Activated T-cell treated with anti-CD3 and anti-CD28 coated beads, Interleukin-2, amount 50 U/mL, for 72 hours (primary cell): ENCODE results near the gene SELENOO. TPM values are rescaled to one million over a fixed set of nuclear protein-coding genes. Genes with fewer than 3 reads are reported as not detected.

Source experiments
- ATAC-seq, 2 donors: fragments of 150-1000 bp; cut with Tn5 transposase; replicated peaks in 1 of 2; 2 replicates each; pipeline ENCODE4 v1.10.0; 2021; ENCODE audit warnings: moderate library complexity in 2 of 2, mild to moderate bottlenecking in 1 of 2
- DNase-seq, 2 donors: peaks; one replicate each; pipeline ENCODE4 v3.0.0; 2021 to 2022; ENCODE audit warnings: mixed read lengths in 1 of 2
- H3K27ac Mint-ChIP-seq: one replicate; pipeline ENCODE4 v1.8.0; 2022; ENCODE audit warnings: mild to moderate bottlenecking, moderate library complexity, mixed read lengths
- H3K27me3 Mint-ChIP-seq: one replicate; pipeline ENCODE4 v1.8.0; 2022; ENCODE audit warnings: low read depth, mixed read lengths
- H3K36me3 Mint-ChIP-seq, 2 donors: one replicate each; pipeline ENCODE4 v1.8.0; 2022; ENCODE audit warnings: mixed read lengths in 2 of 2, mild to moderate bottlenecking in 1 of 2; ENCODE audit not compliant: insufficient read depth in 2 of 2
- H3K4me1 Mint-ChIP-seq: one replicate; pipeline ENCODE4 v1.8.0; 2022; ENCODE audit warnings: low read depth, mixed read lengths
- H3K4me3 Mint-ChIP-seq, 2 donors: one replicate each; pipeline ENCODE4 v1.8.0; 2022; ENCODE audit warnings: mild to moderate bottlenecking in 2 of 2, mixed read lengths in 2 of 2, moderate library complexity in 2 of 2
- H3K9me3 Mint-ChIP-seq, 2 donors: one replicate each; pipeline ENCODE4 v1.8.0; 2022; ENCODE audit warnings: mixed read lengths in 2 of 2
- total RNA-seq, 2 donors: library from RNA; stranded (reverse); gene quantifications; one replicate each; pipeline ENCODE4 v1.2.3, GENCODE V29; 2022

The SELENOO gene
- total RNA-seq, 2 donors from 2014 or later = 17.6 to 19.4 TPM

GRCh38 chr22:50176850-50177536, 23.8 kb upstream of the SELENOO start:
- Mint-ChIP-seq H3K27me3 (peaks cover 11% of the 10 kb centered on the region), H3K27ac (no peak overlapping the region), H3K36me3 (no peaks in the 10 kb centered on the region), H3K4me1 (no peaks in the 10 kb centered on the region), H3K4me3 (no peak overlapping the region), H3K9me3 (no peaks in the 10 kb centered on the region)
- DNase-seq = no peak
- ATAC-seq = no peak

GRCh38 chr22:50177537-50178470, 23.0 kb upstream of the SELENOO start:
- no peak overlapping the region for H3K27ac Mint-ChIP-seq
- H3K9me3 Mint-ChIP-seq = no peaks in the 10 kb centered on the region
- H3K27me3 Mint-ChIP-seq = peaks cover 3% of the 10 kb centered on the region
- H3K36me3 Mint-ChIP-seq = no peaks in the 10 kb centered on the region
- H3K4me1 Mint-ChIP-seq = no peaks in the 10 kb centered on the region
- no peak overlapping the region for H3K4me3 Mint-ChIP-seq
- DNase-seq (no peak), ATAC-seq (no peak)

- H3K27me3 Mint-ChIP-seq = no peaks in the 10 kb centered on the region
- no peak for DNase-seq
- no peaks in the 10 kb centered on the region for H3K36me3 Mint-ChIP-seq
- H3K4me1 Mint-ChIP-seq = no peaks in the 10 kb centered on the region
- no peak overlapping the region for H3K27ac Mint-ChIP-seq
- no peak for ATAC-seq
- H3K4me3 Mint-ChIP-seq = no peak overlapping the region
- H3K9me3 Mint-ChIP-seq = no peaks in the 10 kb centered on the region
Measured at GRCh38 chr22:50178471-50178864, 22.3 kb upstream of the SELENOO start.

- H3K9me3 Mint-ChIP-seq = no peaks in the 10 kb centered on the region
- H3K27me3 Mint-ChIP-seq = no peaks in the 10 kb centered on the region
- no peak for DNase-seq
- H3K4me1 Mint-ChIP-seq = peaks cover 4% of the 10 kb centered on the region
- H3K36me3 Mint-ChIP-seq = no peaks in the 10 kb centered on the region
- ATAC-seq = no peak
- H3K4me3 Mint-ChIP-seq = no peak overlapping the region
- no peak overlapping the region for H3K27ac Mint-ChIP-seq
Measured at GRCh38 chr22:50178871-50179869, 21.6 kb upstream of the SELENOO start.

GRCh38 chr22:50179937-50180726, 20.7 kb upstream of the SELENOO start:
- Mint-ChIP-seq H3K27ac (no peak overlapping the region), H3K4me3 (no peak overlapping the region), H3K36me3 (no peaks in the 10 kb centered on the region), H3K4me1 (peaks cover 4% of the 10 kb centered on the region), H3K27me3 (no peaks in the 10 kb centered on the region), H3K9me3 (no peaks in the 10 kb centered on the region)
- ATAC-seq (no peak), DNase-seq (no peak)

- H3K4me3 Mint-ChIP-seq = no peak overlapping the region
- H3K4me1 Mint-ChIP-seq = peaks cover 4% of the 10 kb centered on the region
- no peaks in the 10 kb centered on the region for H3K27me3 Mint-ChIP-seq
- H3K9me3 Mint-ChIP-seq = no peaks in the 10 kb centered on the region
- ATAC-seq (no peak), DNase-seq (no peak)
- H3K27ac Mint-ChIP-seq = no peak overlapping the region
- H3K36me3 Mint-ChIP-seq = no peaks in the 10 kb centered on the region
Measured at GRCh38 chr22:50180727-50181521, 19.9 kb upstream of the SELENOO start.

GRCh38 chr22:50182176-50183081, 18.4 kb upstream of the SELENOO start:
- Mint-ChIP-seq H3K27me3 (no peaks in the 10 kb centered on the region), H3K4me1 (peaks cover 8% of the 10 kb centered on the region), H3K36me3 (peaks cover 0 to 3% of the 10 kb centered on the region in 2 donors), H3K27ac (no peak overlapping the region), H3K4me3 (no peak overlapping the region), H3K9me3 (no peaks in the 10 kb centered on the region)
- no peak for DNase-seq
- no peak for ATAC-seq

GRCh38 chr22:50183141-50183971, 17.5 kb upstream of the SELENOO start:
- DNase-seq = no peak
- Mint-ChIP-seq H3K9me3 (no peaks in the 10 kb centered on the region), H3K36me3 (peaks cover 0 to 3% of the 10 kb centered on the region in 2 donors), H3K4me1 (peaks cover 13% of the 10 kb centered on the region), H3K27ac (no peak overlapping the region), H3K4me3 (peak overlapping the region in 1 of 2 donors; percentile 14), H3K27me3 (no peaks in the 10 kb centered on the region)
- ATAC-seq = no peak

- DNase-seq (no peak), ATAC-seq (no peak)
- Mint-ChIP-seq H3K4me1 (peaks cover 16% of the 10 kb centered on the region), H3K36me3 (peaks cover 2 to 3% of the 10 kb centered on the region in 2 donors), H3K9me3 (no peaks in the 10 kb centered on the region), H3K4me3 (peak overlapping the region; percentile 81 to 85), H3K27me3 (no peaks in the 10 kb centered on the region), H3K27ac (no peak overlapping the region)
Measured at GRCh38 chr22:50184004-50184901, 16.6 kb upstream of the SELENOO start.
